GM19239 (cell line): ENCODE results near the gene UTF1.
"Not testable (repeated sequence)": the region's sequence is repeated elsewhere in the genome, so short reads cannot be mapped to it uniquely, and the experiment has no call there.

Source experiments
- DNase-seq: peaks from one replicate; pipeline ENCODE4 v3.0.0; 2011; ENCODE audit warnings: low spot score; ENCODE audit not compliant: insufficient read length
- FAIRE-seq: peaks from 2 replicates; lab custom pipeline; 2011; peaks lifted over from hg19 to GRCh38; lab: Jason Lieb, UNC

UTF1 gene

DNA sequence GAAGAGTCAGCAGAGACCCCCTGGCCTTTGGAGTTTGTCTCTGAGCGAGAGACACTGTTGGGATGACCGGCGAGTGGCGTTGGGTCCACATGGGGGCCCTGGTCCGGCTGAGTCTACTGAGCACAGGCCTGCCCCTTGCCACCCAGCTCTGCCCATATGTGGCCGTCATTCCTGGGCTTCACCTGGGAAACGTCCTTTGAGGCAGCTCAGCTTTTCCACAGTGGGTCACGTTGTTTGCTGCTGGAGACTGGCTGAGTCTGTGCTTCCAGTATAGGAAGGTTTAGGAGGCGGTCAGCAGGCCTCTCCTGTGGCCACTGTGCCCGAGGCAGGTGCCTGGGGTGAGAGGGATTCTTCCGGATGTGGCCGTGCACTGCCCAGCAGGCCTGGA, 29.6 kb downstream of the UTF1 start:
- FAIRE-seq: no peak
- no peak for DNase-seq

DNA sequence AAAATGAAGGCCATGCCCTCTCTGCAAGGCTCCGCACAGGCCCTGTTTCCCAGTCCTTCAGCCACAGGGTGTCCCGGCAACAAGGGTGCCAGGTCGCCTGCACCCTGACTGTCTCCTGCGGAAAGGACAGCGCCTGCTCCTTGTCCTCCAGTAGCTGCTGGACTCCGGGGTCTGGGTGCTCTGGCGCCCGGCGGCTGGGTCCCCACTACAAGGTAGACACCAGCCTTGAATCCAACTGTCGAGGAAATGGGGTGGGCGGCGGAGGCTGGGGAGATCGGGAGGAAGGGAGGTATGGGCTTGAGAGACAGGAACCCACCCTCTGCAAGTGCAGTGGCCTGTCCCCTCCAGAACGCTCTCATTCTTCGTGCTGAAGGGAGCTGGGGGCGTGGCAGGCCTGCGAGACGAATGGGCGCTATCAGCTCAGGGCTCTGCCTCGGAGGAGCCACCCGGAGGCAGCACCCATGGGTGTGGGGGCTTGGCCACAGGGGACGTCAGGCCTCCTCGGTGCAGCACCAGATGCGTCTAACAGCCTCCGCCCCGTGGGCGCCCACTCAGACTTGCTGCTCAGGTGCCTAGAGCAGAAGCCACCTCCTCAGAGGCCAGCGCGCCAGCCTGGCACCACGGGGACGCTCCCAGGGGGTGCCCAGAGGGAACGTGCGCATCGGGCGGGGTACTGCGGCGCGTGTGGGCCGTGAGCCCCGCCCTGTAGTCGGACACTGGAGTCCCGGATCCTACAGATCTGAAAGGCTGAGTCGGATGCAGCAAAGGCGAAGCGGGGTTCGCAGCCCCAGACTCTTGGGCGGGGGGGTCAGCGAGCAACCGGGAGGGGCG, 31.1 kb downstream of the UTF1 start:
- peak; percentile 72 for FAIRE-seq
- DNase-seq: peak; percentile 75

DNA sequence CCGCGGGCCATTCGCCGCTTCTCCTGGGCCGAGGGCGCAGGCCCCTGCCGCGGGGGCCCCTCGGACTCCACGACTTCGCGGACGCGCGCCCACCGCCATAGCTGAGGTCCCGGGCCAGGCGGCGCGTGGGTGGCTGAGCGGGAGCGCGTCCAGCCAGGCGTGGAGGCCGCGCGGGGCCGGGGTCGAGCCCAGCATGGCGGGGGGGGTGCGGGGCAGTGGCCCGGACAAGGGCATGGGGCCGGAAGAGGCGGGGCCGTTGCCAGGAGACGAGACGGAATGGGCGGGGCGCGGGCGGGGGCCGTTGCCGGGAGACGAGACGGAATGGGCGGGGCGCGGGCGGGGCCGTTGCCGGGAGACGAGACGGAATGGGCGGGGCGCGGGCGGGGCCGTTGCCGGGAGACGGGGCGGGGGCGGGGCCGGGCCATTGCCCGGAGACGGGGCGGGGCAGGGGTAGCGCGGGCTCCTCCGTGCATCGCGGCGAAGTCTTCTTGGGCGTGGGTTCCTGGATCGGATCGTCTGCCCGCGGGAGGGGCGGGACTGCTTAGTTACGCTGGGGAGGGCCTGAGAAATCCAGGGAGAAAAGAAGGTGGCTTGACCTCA, 31.8 kb downstream of the UTF1 start:
- FAIRE-seq: peak; percentile 68
- DNase-seq: peak; percentile 93

DNA sequence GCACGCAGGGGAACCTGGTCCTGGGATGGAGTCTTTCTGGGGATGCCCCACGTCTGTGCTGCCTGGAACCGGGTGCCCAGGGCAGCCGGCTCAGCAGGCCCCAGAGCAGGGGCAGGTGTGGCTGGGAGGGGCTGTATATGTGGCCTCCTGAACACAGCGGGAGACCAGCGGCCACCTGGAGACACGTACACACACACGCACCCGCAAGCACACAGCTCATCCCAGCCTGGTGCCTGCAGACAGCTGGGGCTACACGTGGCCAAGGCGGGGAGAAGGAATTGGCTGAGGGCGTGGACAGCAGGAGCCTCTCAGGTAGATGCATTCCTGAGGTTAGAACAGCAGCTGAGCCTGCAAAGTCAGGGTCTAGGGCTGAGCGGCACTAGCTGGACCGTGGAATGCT, 32.7 kb downstream of the UTF1 start:
- DNase-seq (no peak), FAIRE-seq (no peak)

DNA sequence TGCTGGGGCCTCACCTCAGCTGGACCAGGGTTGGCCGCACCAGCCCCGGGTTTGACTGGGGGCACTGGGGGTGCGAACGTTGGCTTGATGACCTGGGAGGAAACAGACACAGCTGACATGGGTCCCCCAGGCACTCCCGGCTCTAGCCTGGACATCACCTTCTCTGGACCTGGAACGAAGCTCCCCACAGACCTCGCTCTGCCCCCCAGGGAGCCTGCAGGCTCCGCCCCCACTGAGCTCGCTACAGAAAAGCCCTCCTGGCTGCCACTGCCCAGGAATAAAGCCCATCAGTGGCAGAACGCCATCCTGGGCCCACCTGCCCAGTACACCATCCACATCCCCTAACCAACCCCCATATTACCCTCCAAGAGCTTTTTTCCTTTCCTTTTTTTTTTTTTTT, 33.7 kb downstream of the UTF1 start:
- FAIRE-seq (no peak), DNase-seq (no peak)

DNA sequence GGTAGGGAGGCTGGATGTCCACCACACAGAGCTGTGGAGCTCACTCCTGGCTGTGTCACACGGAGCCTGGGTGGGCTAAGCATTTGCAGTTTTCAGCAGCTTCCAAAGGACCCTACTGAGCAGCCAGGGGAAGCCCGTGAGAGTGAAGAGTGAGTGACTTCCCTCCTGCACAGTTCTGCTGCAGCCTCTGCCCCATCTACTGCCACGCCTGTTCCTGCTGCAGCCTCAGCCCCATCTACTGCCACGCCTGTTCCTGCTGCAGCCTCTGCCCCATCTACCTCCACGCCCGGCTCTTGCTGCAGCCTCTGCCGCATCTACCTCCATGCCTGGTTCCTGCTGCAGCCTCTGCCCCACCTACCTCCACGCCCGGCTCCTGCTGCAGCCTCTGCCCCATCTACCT, 34.4 kb downstream of the UTF1 start:
- no peak for DNase-seq
- no peak for FAIRE-seq

DNA sequence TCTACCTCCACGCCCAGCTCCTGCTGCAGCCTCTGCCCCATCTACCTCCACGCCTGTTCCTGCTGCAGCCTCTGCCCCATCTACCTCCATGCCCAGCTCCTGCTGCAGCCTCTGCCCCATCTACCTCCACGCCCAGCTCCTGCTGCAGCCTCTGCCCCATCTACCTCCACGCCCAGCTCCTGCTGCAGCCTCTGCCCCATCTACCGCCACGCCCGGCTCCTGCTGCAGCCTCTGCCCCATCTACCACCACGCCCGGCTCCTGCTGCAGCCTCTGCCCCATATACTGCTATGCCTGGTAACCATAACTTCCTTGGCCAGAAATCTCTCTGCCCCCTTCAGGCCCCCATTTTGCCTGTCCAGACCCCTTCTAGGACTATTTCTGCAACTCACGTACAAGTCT, 35.0 kb downstream of the UTF1 start:
- FAIRE-seq, DNase-seq: not testable (repeated sequence)

DNA sequence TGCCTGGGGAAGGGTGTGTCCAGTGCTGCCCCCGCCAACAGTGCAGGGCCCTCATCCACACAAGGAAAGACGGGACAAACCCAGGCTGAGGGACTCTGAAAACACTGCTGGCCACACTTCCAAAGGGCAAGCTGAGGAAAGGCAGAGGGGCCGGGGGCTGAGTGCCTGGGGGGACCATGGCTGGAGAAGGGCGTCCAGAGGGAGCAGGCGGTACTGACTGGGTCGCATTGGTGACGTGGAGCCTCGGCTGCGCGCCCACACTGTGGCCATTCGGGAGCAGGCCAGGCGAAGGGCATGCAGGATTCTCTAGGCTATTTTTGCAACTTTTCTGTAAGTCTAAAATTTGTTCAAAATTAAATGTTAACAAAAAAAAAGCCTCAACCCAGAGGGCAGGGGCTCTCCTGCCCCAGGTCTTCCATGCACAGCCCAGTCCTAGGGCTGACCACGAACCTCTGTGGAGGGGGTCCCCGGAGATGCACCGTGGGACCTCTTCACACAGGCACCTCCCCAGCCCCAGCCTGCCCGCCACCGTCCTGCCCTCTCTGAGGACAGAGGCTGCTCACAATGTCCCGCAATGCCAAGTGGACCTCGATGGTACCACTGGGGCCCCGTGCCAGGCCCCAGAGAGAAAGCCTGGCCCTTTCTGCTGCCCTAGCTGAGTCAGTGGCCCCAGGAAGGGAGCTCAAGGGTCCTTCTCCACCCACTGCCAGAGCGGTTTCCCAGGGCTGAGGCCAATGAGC, 36.2 kb downstream of the UTF1 start:
- DNase-seq (no peak), FAIRE-seq (no peak)

DNA sequence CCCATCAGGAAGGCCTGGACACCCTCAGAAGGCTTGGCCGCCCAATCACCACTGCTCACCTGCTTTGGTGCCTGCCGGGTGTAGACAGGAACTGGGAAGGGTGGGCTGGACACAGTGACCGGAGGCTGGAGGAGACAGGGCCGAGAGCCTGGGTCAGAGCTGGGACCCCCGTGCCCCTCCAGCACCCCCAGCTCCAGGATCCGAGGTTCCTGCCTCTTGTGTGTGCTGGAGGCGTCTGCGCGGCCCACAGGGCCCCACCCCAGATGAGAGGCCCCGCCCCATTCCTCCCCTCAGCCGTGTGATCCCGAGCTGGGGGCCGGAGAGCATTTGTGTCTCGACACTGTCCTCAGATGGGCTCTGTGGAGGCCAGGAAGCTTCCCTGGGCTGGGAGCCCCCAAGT, 37.3 kb downstream of the UTF1 start:
- FAIRE-seq (no peak), DNase-seq (no peak)

DNA sequence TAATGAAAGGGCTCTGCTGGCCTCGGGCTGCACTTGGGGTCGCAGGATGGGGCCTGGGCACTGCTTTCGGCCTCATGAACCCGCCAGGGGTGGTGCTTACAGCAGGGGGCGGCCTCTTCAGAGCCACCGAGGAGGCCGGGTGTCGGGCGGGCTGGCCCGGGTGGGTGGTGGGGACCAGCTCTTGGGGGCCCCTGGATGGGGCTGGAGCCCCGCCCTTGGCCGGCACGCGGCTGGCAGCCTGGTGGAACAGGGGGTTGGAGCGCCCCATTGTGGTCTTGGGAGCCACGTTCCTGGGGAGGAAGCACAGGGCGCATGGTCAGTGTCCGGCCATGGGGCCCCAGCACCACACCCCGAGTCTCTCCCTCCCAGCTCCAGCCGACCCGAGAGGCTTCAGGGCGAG, 37.8 kb downstream of the UTF1 start:
- DNase-seq (no peak), FAIRE-seq (no peak)

DNA sequence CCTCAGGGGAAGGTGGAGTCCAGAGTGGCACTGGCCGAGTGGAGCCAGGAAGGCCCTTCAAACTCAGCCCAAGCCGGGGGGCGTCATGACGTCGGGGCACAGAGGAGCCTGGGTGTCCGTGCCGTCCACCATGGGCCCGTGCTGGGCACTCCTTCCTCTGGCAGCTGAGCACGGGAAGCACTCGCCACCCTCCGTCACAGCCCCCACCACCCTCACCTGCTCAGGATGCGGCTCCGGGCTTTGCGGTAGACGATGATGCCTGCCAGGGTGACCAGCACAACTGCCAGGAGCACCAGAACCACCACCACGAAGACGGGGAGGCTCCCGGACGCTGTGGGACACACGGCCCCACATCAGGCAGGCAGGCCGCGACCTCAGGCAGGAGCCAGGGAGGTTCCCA, 38.5 kb downstream of the UTF1 start:
- FAIRE-seq (no peak), DNase-seq (no peak)

DNA sequence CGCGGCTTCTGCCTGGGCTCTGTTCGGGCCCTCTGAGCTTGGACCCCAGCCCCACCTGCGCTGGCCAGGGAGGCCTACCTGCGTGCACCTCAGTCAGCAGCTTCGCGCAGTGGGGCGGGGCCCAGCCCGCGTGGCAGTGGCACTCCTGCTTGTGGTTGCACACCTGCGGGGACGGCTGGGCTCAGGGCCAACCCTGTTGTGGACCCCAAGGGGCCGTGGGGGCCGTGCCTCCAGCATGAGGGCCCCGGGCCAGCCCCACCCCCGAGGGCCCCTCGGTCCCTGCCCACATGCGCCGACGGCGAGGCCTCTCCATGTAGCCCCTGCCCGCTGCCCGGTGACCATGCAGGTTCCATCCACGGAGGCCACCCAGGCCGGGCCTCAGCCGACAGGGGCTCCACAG, 39.4 kb downstream of the UTF1 start:
- no peak for DNase-seq
- FAIRE-seq: no peak

DNA sequence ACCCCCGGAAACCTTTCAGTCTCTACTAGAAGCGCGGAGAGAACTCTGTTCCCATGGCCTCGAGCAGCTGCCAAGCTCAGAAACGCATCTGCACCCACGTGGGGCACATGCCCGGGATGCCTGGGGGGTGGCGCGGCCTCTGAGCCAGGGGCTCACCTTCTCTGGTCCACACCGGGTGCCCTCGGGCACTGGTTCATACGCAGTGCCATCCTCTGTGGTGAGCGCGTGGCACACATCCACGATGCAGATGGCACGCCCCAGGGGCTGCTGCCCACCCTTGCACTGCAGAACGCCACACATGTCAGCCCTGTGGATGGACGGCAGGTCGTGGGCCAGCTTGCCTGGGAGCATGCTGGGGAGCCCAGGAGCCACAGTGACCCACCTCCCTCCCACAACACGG, 40.2 kb downstream of the UTF1 start:
- DNase-seq (no peak), FAIRE-seq (no peak)

DNA sequence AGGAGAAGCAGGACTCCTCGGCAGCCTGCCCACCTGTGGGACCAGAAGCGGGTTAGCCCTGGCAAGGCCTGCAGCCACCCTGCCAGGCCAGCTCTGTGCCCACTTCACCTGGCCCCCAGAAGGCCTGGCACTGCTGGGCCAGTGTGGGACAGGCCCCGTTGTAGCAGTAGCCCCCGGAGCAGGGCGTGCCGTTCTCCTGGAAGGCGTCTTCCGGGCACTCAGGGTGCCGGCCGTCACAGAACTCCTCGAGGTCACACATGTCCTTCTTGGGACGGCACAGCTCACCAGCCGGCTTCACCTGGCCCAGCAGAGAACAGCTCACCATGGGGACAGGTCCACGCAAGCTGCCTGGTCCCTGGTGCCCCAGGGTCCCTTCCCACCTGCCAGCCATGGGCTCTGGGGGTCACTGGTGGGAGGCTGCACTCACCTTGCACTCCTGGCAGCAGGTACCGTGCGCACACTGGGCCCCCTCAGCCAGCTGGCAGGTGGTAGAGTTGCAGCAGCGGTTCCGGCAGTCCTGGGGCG, 40.8 kb downstream of the UTF1 start:
- DNase-seq: no peak
- FAIRE-seq: no peak

DNA sequence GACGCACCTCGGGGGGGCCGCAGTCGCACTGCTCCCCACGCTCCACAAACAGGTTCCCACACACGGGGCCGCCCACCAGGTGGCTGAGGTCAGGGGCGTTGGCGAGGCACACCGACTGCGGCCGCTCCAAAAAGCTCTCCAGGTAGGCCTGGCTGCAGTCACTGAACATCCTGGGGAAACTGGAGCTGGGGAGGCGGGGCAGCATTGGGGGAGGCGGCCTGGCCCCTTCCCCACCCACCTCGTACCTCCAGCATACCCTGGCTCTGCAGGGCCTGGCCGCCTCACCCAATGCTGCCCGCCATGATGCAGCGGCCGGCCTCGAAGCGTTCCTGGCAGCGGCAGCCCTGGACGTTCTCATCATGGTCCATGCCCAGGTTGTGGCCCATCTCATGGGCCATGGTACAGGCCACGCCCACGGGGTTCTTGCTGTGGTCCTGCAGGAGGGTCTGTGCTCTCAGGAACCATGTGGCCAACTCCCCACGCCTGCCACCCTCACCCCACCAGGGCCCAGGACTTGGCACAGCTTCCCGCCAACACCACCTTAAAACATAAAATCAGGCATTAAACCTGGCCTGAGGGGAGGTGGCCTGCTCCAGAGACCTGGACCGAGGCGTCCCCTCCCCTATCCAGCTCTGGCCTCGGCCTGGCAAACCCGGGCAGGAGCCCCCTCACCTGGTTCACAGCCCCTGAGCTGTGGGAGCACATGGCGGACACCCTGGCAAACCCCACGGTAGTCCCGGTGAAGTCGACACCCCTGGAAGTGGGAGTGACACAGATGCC, 41.7 kb downstream of the UTF1 start:
- FAIRE-seq (no peak), DNase-seq (no peak)

DNA sequence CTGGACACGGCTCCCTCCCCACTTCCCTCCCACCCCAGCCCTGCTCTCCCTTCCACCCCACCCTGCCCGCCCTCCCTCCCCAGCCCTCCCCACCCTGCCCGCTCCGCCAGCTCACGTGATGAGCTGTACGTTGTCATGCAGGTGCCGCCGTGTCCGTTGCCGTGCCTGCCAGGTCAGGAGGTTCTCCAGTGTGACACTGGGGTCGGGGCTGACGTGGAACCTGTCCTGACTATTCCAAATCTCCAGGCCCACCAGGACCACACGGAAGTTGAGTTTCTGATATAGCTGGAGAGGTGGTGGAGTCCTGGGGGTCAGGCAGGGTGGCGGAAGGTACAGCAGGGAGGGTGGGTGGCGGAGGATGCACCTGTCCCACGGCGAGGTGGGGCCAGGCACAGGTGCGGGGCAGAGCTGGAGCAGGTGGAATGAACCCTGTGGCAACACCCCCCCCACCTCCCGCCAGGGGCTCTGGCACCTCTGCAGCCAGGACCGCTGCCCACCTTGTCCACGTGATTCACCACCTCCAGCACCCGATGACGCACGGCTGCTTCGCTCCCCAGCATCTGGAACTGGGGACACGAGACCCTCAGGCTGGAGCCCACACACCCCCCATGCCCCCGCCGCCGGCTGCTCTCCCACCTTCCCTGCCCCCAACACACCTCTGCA, 42.4 kb downstream of the UTF1 start:
- DNase-seq (no peak), FAIRE-seq (no peak)

DNA sequence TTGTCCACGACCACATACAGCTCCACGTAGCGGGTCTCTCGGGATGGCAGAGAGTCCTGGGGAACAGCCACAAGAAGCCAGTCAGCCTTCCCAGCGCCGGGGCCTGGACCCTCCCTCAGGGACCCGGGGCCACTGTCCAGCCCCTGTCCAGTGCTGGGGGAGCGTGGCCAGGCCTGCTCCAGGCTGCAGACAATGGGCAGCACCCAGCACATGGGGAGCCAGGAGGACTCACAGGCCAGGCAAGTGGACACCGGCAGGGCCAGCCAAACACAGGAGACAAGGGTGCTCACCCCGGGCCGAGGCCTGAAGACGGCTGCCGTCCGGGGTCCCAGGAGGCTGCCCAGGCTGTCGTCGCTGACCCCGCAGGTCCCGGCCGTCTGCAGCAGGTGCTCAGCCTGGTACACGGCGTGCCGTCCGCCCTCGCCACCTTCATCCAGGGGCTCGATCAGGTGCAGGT, 43.0 kb downstream of the UTF1 start:
- DNase-seq: no peak
- no peak for FAIRE-seq

DNA sequence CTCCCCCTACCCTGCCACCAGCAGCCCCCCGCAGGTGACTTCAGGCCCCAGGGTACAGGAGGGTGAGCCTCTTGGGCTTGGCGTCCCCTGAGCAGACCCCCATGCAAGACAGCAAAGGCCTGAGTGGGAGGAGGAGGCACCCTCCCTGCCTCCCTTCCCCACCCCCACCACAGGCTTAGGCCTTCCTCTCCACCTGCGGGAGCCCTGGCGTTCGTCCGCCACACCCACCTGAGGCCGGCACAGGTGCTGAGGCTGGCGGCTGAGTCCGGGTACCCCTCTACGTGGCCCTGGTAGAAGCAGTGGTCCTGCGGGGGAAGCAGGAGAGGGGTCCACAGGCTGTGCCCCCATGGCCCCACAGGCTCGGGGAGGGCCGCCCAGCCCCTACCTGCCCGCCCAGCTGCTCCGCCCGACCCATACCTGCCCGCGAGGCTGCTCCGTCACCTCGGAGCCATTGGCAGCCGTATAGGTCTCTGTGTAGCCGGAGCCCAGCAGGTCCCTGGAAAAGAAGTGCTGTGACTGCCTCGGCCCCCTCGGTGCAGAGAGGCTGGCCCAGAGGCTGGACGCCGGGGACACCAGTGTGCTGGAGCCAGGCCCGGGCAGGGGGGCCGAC, 43.6 kb downstream of the UTF1 start:
- DNase-seq (no peak), FAIRE-seq (no peak)
